DOHH2 (cell line): ENCODE results near the gene FFAR4.
A peak's percentile ranks its signal among the peaks of the same experiment; 100 is the strongest.

Source experiments
- H3F3A ChIP-seq: fragments of 200-600 bp; sonication (generic), shearing (Covaris generic); 2 replicates; pipeline ENCODE4 v1.6.0; 2016; ENCODE audit warnings: antibody characterized with exemption, mild to moderate bottlenecking; ENCODE audit not compliant: control insufficient read depth, insufficient read depth
- H3K27ac ChIP-seq: fragments of 200-600 bp; sonication (generic); 2 replicates; pipeline ENCODE4 v1.5.1; 2014; ENCODE audit warnings: low read depth, mild to moderate bottlenecking, low read length, moderate library complexity
- H3K27me3 ChIP-seq: fragments of 200-600 bp; sonication (generic); 2 replicates; pipeline ENCODE4 v1.6.1; 2014; ENCODE audit warnings: mild to moderate bottlenecking, low read length, mixed read lengths; ENCODE audit not compliant: control insufficient read depth
- H3K36me3 ChIP-seq: fragments of 200-600 bp; sonication (generic); 2 replicates; pipeline ENCODE4 v1.6.1; 2014; ENCODE audit warnings: mild to moderate bottlenecking, low read length, moderate library complexity, mixed read lengths; ENCODE audit not compliant: control insufficient read depth
- H3K4me1 ChIP-seq: fragments of 200-600 bp; sonication (generic); 2 replicates; pipeline ENCODE4 v1.6.1; 2014; ENCODE audit warnings: mild to moderate bottlenecking, low read length, mixed read lengths; ENCODE audit not compliant: control insufficient read depth
- H3K4me2 ChIP-seq: fragments of 200-600 bp; sonication (generic); 2 replicates; pipeline ENCODE4 v1.6.0; 2014; ENCODE audit warnings: mild to moderate bottlenecking, low read length, moderate library complexity
- H3K4me3 ChIP-seq: fragments of 200-600 bp; sonication (generic); 2 replicates; pipeline ENCODE4 v1.5.1; 2014; ENCODE audit warnings: mild to moderate bottlenecking, low read length, mixed read lengths
- H3K79me2 ChIP-seq: fragments of 200-600 bp; sonication (generic); 2 replicates; pipeline ENCODE4 v1.6.1; 2014; ENCODE audit warnings: mild to moderate bottlenecking, low read length, mixed read lengths; ENCODE audit not compliant: control insufficient read depth
- H3K9me2 ChIP-seq: fragments of 200-600 bp; sonication (generic); replicated peaks from 2 replicates; pipeline ENCODE4 v1.6.1; 2014; ENCODE audit warnings: mild to moderate bottlenecking, low read length, mixed read lengths; ENCODE audit not compliant: control insufficient read depth
- H3K9me3 ChIP-seq: fragments of 200-600 bp; sonication (generic); 2 replicates; pipeline ENCODE4 v1.6.1; 2014; ENCODE audit warnings: antibody characterized with exemption, low read length, mixed read lengths; ENCODE audit not compliant: control insufficient read depth, insufficient read depth
- H4K20me1 ChIP-seq: fragments of 200-600 bp; sonication (generic); 2 replicates; pipeline ENCODE4 v1.6.0; 2014; ENCODE audit warnings: low read depth, mild to moderate bottlenecking, antibody characterized with exemption, low read length, moderate library complexity; ENCODE audit not compliant: control insufficient read depth, insufficient read depth
- EZH2phosphoT487 ChIP-seq: fragments of 200-600 bp; sonication (generic); IDR thresholded peaks from 2 replicates; pipeline ENCODE4 v1.6.1; 2017; ENCODE audit warnings: borderline replicate concordance, mild to moderate bottlenecking, antibody characterized with exemption, low read length, moderate library complexity, mixed read lengths
- TF ChIP-seq, protein P1 (sequence below): fragments of 200-600 bp; sonication (generic); IDR thresholded peaks from one replicate; pipeline ENCODE4 v1.5.1; 2014; ENCODE audit warnings: antibody characterized with exemption, mild to moderate bottlenecking, low read depth, low read length; ENCODE audit not compliant: poor library complexity, severe bottlenecking

The FFAR4 gene

DNA sequence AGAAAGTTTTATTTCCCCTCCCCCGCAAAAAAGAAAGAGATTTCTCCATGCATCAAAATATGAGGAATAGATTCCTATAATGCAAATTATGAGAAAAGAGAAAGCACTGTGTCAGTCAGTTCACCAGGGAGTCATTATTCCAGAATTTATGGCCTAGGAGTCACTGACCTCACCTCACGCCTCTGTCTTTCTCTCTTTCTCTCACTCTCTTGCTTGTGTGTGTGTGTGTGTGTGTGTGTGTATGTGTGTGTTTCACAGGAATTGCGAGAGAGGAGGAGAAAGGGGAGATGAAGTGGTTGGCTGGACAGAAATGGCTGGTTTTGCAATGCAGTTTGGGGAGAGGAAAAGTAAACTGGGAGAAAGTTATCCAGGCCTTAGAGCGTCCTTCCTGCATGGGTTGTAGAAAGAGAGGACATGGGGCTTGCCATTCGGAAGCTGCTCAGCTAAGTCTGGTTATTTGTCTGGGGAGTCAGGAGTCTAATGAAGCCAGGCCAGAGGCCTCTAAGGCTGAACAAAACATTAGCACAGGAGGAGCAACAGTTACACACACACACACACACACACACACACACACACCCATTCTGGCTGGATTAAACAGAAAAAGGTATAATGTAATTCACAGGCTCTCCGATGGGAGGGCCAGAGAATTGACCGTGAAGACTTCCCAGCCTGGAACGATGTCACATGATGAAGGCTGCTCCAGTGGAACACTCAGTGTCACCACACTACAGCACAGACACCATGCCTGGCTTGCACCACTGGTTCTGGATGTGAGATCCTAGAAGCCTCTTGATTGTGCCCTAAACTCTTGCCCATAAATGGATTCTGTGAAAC lies 12.8 kb upstream of the FFAR4 start:
- no peaks in the 10 kb centered on the region for H3K36me3 ChIP-seq

DNA sequence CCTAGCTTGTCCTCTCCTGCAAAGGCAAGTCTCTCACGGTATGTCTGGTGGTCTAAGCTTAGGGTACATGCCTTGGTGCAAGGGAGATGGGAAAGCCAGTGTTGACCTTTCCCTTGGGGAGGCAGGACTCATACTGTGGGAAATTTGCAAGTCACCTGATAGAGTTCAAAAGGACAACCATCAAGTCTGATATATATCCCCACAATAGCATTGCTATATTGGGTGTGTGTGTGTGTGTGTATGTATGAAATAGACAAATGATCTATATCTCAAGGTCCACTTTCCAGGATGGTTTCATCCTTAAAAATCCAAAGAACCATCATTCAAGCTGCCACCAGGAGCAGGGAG lies 12.2 kb upstream of the FFAR4 start:
- Histone ChIP-seq H3K4me3 (no peak overlapping the region), H3F3A (no peaks in the 10 kb centered on the region), H3K27ac (no peak overlapping the region), H3K9me2 (no peaks in the 10 kb centered on the region), H4K20me1 (no peaks in the 10 kb centered on the region), H3K4me1 (no peaks in the 10 kb centered on the region), H3K36me3 (no peaks in the 10 kb centered on the region), H3K4me2 (no peak overlapping the region), H3K79me2 (no peaks in the 10 kb centered on the region), H3K9me3 (no peaks in the 10 kb centered on the region), H3K27me3 (no peaks in the 10 kb centered on the region)
- TF ChIP-seq, protein P1, sequence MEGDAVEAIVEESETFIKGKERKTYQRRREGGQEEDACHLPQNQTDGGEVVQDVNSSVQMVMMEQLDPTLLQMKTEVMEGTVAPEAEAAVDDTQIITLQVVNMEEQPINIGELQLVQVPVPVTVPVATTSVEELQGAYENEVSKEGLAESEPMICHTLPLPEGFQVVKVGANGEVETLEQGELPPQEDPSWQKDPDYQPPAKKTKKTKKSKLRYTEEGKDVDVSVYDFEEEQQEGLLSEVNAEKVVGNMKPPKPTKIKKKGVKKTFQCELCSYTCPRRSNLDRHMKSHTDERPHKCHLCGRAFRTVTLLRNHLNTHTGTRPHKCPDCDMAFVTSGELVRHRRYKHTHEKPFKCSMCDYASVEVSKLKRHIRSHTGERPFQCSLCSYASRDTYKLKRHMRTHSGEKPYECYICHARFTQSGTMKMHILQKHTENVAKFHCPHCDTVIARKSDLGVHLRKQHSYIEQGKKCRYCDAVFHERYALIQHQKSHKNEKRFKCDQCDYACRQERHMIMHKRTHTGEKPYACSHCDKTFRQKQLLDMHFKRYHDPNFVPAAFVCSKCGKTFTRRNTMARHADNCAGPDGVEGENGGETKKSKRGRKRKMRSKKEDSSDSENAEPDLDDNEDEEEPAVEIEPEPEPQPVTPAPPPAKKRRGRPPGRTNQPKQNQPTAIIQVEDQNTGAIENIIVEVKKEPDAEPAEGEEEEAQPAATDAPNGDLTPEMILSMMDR = no peak

More for the DNA sequence above, 12.8 kb upstream of the FFAR4 start:
- Histone ChIP-seq H3F3A (no peaks in the 10 kb centered on the region), H3K9me2 (no peaks in the 10 kb centered on the region), H3K9me3 (no peaks in the 10 kb centered on the region), H3K4me1 (no peaks in the 10 kb centered on the region), H3K4me3 (no peak overlapping the region), H3K27ac (no peak overlapping the region), H4K20me1 (no peaks in the 10 kb centered on the region), H3K79me2 (no peaks in the 10 kb centered on the region), H3K4me2 (no peak overlapping the region), H3K27me3 (no peaks in the 10 kb centered on the region)
- TF ChIP-seq, protein P1 = no peak
- no peak for TF ChIP-seq EZH2phosphoT487

DNA sequence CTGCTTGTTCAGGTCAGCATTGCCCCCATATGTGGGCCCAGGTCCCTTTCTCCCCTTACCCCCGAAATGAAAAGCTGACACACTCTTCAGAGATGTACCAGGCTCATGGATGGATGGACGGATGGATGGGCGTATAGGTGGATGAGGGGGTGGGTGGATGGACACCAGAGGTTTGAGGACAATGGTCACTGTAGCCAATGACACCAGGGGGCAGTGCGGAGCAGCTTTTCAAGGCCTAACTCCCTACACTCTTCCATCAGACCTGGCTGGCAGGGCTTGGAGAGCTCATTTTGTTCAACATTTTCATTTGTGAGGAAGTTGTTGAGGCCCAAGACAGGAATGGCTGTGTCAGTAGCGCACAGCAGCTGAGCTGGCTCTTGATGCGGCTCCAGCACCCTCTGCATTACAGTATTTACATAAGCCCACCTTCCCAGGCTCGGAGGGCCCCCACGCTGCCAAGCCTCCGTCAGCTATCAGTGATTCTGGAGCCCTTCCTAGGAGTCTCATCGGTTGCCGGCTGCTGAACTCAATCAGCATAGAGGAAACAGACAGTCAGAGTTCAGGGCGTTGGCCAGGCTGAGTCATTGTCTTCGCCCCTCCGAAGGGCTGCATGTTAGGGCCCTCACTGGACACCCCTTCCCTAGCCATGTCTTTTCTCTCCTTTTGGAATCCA lies 11.6 kb upstream of the FFAR4 start:
- H3K27me3 ChIP-seq = no peaks in the 10 kb centered on the region
- no peaks in the 10 kb centered on the region for H4K20me1 ChIP-seq
- no peaks in the 10 kb centered on the region for H3K9me3 ChIP-seq
- H3K27ac ChIP-seq = no peak overlapping the region
- H3F3A ChIP-seq = no peaks in the 10 kb centered on the region
- H3K4me2 ChIP-seq = no peak overlapping the region
- H3K9me2 ChIP-seq = no peaks in the 10 kb centered on the region
- H3K4me1 ChIP-seq = no peaks in the 10 kb centered on the region
- H3K36me3 ChIP-seq = no peaks in the 10 kb centered on the region
- H3K4me3 ChIP-seq = no peak overlapping the region
- TF ChIP-seq, protein P1 = peak; percentile 86
- TF ChIP-seq EZH2phosphoT487 = no peak
- H3K79me2 ChIP-seq = no peaks in the 10 kb centered on the region
